Fibroblast of mammary gland (primary cell): ENCODE measurements around the gene INHBB.

Experiments used
- DNase-seq: peaks from one replicate; pipeline ENCODE4 v3.0.0-alpha.2; 2010; ENCODE audit warnings: low read depth
- H3K4me3 ChIP-seq: 2 replicates; pipeline ENCODE4 v1.5.1; 2011; ENCODE audit warnings: low read depth, mild to moderate bottlenecking, low read length, moderate library complexity; ENCODE audit not compliant: control insufficient read depth
- CTCF ChIP-seq: conservative IDR thresholded peaks from 2 replicates; pipeline ENCODE4 v1.5.1; 2011; ENCODE audit warnings: low read depth, low read length, inconsistent platforms; ENCODE audit not compliant: control insufficient read depth, insufficient read depth

The INHBB gene

GRCh38 chr2:120396013-120396860 is 50.3 kb downstream of the INHBB start:
- no peak overlapping the region for H3K4me3 ChIP-seq
- no peak for DNase-seq
- TF ChIP-seq CTCF: no peak

- H3K4me3 ChIP-seq: no peak overlapping the region
- no peak for DNase-seq
- TF ChIP-seq CTCF: no peak
Measured at GRCh38 chr2:120396861-120397811, 51.2 kb downstream of the INHBB start.

- no peak for TF ChIP-seq CTCF
- no peak for DNase-seq
- H3K4me3 ChIP-seq: no peak overlapping the region
Measured at GRCh38 chr2:120398051-120398995, 52.4 kb downstream of the INHBB start.

GRCh38 chr2:120398996-120399888 is 53.3 kb downstream of the INHBB start:
- no peak for DNase-seq
- no peak for TF ChIP-seq CTCF
- no peak overlapping the region for H3K4me3 ChIP-seq

GRCh38 chr2:120399889-120400240 is 53.9 kb downstream of the INHBB start:
- TF ChIP-seq CTCF: no peak
- no peak for DNase-seq
- H3K4me3 ChIP-seq: no peak overlapping the region
